Kidney epithelial cell (primary cell): ENCODE measurements around the gene CHDH. TPM values are rescaled to one million over a fixed set of nuclear protein-coding genes. Genes with fewer than 3 reads are reported as not detected.

Experiments
- DNase-seq: peaks from one replicate; pipeline ENCODE4 v3.0.0-alpha.2; 2010; ENCODE audit warnings: low read depth
- H3K27me3 ChIP-seq: 2 replicates; pipeline ENCODE4 v1.6.0; 2011; ENCODE audit warnings: low read length; ENCODE audit not compliant: control insufficient read depth, insufficient read depth
- H3K36me3 ChIP-seq: 2 replicates; pipeline ENCODE4 v1.5.1; 2011; ENCODE audit warnings: low read length; ENCODE audit not compliant: control insufficient read depth, insufficient read depth
- H3K4me3 ChIP-seq: 2 replicates; pipeline ENCODE4 v1.5.1; 2011; ENCODE audit warnings: low read depth, mild to moderate bottlenecking, control low read depth, low read length
- total RNA-seq: library from RNA; depleted of rRNA; stranded (reverse); fragments of >200 nt; gene quantifications from 2 replicates; pipeline ENCODE4 v1.2.3, GENCODE V29; 2015
- TF ChIP-seq, protein P1 (sequence below): IDR thresholded peaks from 2 replicates; pipeline ENCODE4 v1.5.1; 2011; ENCODE audit warnings: mild to moderate bottlenecking, moderate library complexity, low read length, control low read depth, inconsistent platforms; ENCODE audit not compliant: insufficient read depth, poor library complexity, severe bottlenecking

CHDH gene
- total RNA-seq, 1 donor from 2014 or later = 3.3 TPM

GRCh38 chr3:53845881-53846133 lies 412 bp downstream of the CHDH start:
- TF ChIP-seq, protein P1, sequence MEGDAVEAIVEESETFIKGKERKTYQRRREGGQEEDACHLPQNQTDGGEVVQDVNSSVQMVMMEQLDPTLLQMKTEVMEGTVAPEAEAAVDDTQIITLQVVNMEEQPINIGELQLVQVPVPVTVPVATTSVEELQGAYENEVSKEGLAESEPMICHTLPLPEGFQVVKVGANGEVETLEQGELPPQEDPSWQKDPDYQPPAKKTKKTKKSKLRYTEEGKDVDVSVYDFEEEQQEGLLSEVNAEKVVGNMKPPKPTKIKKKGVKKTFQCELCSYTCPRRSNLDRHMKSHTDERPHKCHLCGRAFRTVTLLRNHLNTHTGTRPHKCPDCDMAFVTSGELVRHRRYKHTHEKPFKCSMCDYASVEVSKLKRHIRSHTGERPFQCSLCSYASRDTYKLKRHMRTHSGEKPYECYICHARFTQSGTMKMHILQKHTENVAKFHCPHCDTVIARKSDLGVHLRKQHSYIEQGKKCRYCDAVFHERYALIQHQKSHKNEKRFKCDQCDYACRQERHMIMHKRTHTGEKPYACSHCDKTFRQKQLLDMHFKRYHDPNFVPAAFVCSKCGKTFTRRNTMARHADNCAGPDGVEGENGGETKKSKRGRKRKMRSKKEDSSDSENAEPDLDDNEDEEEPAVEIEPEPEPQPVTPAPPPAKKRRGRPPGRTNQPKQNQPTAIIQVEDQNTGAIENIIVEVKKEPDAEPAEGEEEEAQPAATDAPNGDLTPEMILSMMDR = no peak
- Histone ChIP-seq H3K27me3 (peaks cover 5% of the 10 kb centered on the region), H3K36me3 (no peaks in the 10 kb centered on the region), H3K4me3 (peak overlapping the region; percentile 52)
- no peak for DNase-seq

- TF ChIP-seq, protein P1 = peak; percentile 55
- DNase-seq = no peak
- Histone ChIP-seq H3K27me3 (peaks cover 5% of the 10 kb centered on the region), H3K36me3 (no peaks in the 10 kb centered on the region), H3K4me3 (peak overlapping the region; percentile 52)
Measured at GRCh38 chr3:53845103-53845880, 927 bp downstream of the CHDH start.

DNA sequence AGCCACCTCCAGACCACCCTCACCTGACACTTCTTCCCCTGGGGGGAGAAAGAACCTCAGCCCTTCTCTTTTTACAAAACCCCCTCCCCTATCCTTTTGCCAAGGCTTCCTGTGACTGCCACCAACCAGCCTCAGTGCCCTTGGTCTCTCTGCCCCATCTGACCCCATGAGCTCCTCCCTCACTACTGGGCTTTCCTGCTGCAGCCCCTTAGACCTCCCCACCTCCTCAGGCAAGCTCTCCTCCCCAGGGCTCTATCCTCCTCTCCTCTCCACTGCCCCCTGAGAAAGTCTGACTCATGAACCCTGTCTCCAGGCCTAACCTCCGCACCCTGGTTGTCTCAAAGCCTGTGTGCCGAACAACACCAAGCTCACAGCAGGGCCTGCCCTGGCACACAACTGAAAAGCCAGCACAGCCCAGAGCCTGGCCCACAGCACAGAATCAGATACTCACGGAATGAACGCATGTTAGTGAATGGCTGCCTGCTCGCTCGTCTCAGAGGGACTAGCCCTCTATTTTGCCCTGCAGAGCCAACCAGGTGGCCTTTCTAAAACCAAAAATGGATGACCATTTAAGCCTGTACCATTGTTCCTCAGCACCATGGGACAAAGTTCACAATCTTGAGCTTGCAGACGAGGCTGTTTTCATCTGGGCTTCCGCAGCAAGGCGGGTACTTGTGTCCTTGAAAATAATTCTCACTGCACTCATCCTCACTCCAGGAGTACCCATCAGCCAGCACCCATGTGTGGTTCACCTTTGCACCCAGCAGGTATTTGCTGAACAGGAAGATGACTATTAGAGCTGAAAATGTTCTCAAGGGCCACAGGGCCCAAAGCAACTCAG lies 1.7 kb downstream of the CHDH start:
- no peak for DNase-seq
- H3K4me3 ChIP-seq = no peak overlapping the region
- H3K36me3 ChIP-seq = no peaks in the 10 kb centered on the region
- TF ChIP-seq, protein P1 = no peak
- H3K27me3 ChIP-seq = peaks cover 5% of the 10 kb centered on the region

DNA sequence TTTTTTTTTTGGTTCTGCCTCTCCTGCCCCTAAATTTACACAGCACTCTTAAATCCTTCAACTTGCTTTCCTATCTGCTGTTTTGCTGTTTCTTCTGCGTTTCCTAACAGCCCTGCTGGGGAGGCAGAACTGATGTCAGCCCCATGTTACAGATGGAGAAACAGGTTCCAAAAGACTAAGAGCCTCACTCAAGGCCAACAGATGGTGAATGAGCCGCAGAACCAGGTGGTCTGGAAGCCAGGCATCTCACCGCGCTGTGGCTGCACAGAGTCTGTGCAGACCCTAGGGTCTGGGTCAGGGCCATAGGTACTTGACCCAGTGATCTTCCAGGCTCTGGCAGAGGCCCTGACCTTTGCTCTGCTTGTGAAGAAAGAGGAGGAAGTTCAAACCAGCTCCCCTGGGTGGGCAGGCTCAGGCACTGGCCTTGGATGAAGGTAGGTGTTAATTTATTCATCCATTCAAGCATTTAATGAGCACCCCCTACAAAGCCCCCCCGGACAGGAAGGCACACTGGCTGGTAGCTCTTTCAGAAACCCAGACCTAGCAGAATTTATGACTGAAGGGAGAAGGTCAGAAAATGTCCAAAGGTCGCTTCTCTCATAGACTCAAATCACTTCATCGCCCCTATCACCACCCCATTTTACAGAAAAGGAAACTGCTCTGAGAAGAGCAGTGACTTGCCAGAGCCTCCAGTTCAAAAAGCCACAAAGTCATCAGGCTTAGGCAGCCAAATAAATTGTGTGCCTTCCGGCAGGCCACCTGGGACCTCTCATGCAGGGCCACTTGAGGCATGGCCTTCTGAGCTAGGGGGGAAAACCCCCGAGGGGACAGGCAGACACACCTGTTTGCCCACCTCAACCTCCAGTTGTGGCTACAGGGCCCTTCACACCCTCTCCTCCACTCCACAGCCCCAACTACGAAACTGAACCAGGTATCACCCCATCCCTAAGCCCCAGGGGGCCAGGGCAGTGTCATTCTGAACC lies 2.7 kb downstream of the CHDH start:
- Histone ChIP-seq H3K36me3 (no peaks in the 10 kb centered on the region), H3K27me3 (peaks cover 5% of the 10 kb centered on the region), H3K4me3 (no peak overlapping the region)
- no peak for DNase-seq
- TF ChIP-seq, protein P1 = no peak

GRCh38 chr3:53842436-53843194 lies 3.6 kb downstream of the CHDH start:
- Histone ChIP-seq H3K4me3 (no peak overlapping the region), H3K27me3 (peaks cover 5% of the 10 kb centered on the region), H3K36me3 (no peaks in the 10 kb centered on the region)
- TF ChIP-seq, protein P1 = peak; percentile 51
- DNase-seq = peak; percentile 34
